Measurements from ENCODE around the gene ZNF783.
"Not testable (repeated sequence)": the region's sequence is repeated elsewhere in the genome, so short reads cannot be mapped to it uniquely, and the experiment has no call there.

The ZNF783 gene

GRCh38 chr7:149261829-149262617, at the start of gene ZNF783:
Gene ZNF783, plus strand, starts transcription at chr7:149262196. Its CDS starts 138 bp downstream, at chr7:149262334.
- peak; percentile 23 for DNase-seq

GRCh38 chr7:149214020-149214720, 47.8 kb upstream of the ZNF783 start:
- no peak for DNase-seq

- DNase-seq: no peak
These were observed 45.6 kb upstream of the ZNF783 start for GRCh38 chr7:149216402-149216801.

GRCh38 chr7:149217570-149217969, 44.4 kb upstream of the ZNF783 start:
- no peak for DNase-seq

GRCh38 chr7:149218469-149219420, 43.3 kb upstream of the ZNF783 start:
- DNase-seq: no peak

- DNase-seq: no peak
These were observed 41.5 kb upstream of the ZNF783 start for GRCh38 chr7:149220534-149220933.

GRCh38 chr7:149223176-149223575, 38.8 kb upstream of the ZNF783 start:
- no peak for DNase-seq

DNA sequence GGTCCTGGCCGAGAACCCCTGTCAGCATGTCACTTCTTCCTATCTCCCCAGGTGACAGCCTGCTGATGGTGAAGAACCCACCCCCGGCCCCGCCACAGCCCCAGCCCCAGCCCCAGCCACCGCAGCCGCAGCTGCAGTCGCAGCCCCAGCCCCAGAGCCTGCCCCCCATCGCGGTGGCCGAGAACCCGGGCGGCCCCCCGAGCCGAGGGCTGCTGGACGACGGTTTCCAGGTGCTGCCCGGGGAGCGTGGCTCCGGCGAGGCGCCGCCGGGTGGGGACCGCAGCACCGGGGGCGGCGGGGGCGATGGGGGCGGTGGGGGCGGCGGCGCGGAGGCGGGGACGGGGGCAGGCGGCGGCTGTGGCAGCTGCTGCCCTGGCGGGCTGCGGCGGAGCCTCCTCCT, 38.2 kb upstream of the ZNF783 start:
- DNase-seq: no peak

- DNase-seq: no peak
These were observed 37.6 kb upstream of the ZNF783 start for GRCh38 chr7:149224352-149224751.

GRCh38 chr7:149225106-149225505, 36.9 kb upstream of the ZNF783 start:
- no peak for DNase-seq

DNA sequence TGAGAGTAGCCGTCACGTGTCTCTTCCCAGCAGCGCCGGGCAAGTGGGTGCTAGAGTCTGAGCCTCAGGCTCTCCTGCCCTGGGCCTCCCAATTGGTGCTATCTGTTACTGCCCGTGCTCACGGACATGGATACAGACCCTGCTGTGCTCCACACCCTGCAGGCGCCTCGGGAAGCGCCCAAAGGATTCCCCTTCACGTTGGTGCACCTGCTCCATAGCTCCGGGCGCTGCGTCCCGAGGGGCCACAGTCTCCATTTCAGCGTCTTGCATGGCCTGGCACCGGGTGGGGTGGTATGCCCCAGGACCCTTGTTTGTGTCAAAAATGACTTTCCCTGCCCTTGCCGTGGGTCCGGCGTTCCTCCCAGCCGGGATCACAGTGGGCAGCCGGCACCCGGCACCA, 36.3 kb upstream of the ZNF783 start:
- no peak for DNase-seq

- not testable (repeated sequence) for DNase-seq
These were observed 35.6 kb upstream of the ZNF783 start for GRCh38 chr7:149226366-149226765.

DNA sequence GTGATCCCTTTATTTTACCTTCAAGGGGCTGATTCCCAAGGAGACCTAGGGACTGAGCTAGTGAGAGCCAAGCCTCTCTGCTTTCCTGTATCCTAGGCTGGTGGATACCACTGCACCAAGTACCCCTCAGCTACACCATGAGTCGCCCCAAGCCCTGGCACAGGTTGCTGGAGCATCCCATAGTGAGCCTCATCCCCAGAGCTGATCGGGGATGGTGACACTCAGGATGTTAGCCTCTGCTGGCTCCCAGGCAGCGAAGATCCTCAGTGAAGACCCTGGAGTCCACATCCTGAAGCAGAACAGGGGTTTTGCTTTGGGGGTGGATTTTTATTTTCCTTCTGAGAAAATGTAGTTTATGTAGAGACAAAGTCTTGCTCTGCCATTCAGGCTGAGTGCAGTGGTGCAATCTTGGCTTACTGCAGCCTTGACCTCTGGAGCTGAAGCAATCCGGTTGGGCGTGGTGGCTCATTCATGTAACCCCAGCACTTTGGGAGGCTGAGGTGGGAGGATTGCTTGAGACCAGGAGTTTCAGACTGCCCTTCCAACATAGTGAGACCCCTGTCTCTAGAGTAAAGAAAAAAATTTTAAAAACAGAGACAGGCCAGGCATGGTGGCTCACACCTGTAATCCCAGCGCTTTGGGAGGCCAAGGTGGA, 35.0 kb upstream of the ZNF783 start:
- DNase-seq: no peak

DNA sequence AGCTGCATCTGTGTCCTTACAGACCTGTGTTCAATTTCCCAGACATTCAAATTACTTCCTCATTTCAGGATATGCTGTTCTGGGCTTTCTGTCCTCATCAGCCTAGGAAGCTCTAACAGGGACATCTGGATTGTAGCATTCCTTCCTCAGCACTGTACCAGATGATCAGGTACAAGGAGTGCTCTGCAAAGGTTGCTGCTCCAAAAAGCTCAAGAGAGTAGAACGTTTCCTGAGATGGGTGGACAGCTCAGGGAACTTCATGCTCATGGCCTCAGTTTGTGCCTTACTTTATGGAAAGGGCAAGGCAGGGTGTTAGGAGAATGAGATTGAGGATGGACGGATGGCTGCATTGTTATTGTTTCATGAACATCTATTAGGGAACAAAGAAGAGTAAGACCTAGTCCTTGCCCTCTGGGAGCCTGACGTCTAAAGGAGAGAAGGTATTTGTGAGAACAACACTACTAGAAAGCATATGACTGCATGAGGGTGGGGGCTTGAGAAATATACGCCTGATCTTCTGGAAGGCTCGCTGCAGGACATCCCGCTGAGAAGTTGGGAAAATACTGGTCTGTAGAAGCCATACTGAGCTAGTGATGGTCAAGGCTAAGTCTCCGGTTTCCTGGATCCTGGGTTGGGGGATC, 33.0 kb upstream of the ZNF783 start:
- DNase-seq: no peak

DNA sequence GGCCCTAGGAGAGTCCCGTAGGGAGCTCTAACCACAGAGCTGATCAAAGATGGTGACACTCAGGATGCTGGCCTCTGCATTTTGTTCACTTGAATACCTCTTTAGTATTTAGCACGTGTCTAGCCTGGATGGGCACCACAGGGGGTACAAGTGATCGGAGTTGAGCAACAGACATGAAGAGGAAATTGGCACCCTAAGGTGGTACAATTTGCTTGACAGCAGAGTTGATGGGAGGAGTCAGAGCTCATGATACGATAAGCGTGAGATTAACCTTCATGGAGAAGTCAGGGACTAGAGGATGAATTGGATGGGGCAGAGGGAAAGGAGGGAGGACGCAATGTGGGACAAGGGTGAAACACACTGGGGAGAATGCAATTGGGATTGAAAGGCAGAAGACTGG, 32.5 kb upstream of the ZNF783 start:
- DNase-seq: no peak

DNA sequence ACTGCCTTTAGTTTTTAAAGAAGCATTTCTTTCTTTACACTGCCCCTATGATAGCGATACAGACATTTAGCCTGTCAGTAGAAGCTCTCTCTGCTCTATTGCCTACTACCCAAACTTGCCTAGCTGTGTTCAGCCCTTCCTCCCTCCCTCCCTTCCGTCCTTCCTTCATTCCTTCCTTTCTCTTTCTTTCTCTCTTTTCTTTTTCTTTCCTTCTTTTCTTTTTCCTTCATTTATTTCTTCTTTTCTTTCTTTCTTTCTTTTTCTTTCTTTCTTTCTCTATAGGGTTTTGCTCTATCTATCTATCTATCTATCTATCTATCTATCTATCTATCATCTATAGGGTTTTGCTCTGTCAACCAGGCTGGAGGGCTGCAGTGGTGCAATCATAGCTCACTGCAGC, 29.6 kb upstream of the ZNF783 start:
- no peak for DNase-seq

DNA sequence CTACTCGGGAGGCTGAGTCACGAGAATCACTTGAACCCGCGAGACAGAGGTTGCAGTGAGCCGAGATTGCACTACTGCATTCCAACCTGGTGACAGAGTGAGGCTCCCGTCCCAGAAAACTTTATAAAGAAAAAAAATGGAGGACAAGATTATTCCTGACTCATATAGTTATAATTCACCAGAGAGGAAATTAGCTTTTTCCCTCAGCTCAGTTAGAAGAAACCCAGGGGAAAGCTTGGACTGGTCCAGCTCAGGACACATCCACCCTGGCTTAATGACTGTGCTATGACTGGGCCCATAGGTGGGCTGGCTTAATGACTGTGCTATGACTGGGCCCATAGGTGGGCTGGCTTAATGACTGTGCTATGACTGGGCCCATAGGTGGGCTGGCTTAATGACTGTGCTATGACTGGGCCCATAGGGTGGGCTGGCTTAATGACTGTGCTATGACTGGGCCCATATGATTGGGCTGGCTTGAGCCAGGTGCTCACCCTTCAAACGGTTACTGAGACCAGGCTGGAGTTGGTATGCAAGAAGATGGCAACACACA, 28.3 kb upstream of the ZNF783 start:
- not testable (repeated sequence) for DNase-seq

GRCh38 chr7:149237502-149237901, 24.5 kb upstream of the ZNF783 start:
- DNase-seq: no peak

GRCh38 chr7:149238051-149238450, 23.9 kb upstream of the ZNF783 start:
- DNase-seq: no peak

- peak; percentile 33 for DNase-seq
These were observed 22.5 kb upstream of the ZNF783 start, which contains the start of gene ZNF212 for GRCh38 chr7:149239345-149240143. Gene ZNF212, plus strand, starts transcription at chr7:149239651. Its CDS starts 128 bp downstream, at chr7:149239779.

GRCh38 chr7:149240637-149241036, 21.4 kb upstream of the ZNF783 start:
- no peak for DNase-seq

All from NCI-H1436 treated with DMSO at 0.1 percent for 48 hours (cell line).